ENCODE measurements around the gene CMTM8.

DNA sequence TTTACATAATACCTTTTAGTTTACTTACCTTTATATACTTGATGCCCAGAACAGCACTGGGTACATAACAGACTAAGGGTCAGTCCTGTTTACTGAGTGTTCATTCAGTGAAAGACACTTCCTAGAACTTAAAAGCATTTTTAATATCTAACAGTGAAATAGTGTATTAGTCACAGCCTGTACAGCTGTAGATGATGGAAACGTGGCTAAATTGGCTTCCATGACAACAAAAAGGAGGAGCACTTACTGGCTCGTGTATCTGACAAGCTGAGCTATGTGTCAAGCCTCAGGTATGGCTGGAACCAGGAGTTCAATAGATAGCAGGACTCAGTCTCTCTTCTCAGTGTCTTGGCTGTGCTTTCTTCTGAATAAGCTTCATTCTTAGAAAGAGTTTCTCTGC, 40.2 kb downstream of the CMTM8 start:
- TF ChIP-seq EP300 (IDR thresholded peaks at IDR 0.05) (no peak), POLR2A (IDR thresholded peaks at IDR 0.05) (no peak), POLR2AphosphoS5 (IDR thresholded peaks at IDR 0.05) (no peak)
- TF ChIP-seq, protein P1, sequence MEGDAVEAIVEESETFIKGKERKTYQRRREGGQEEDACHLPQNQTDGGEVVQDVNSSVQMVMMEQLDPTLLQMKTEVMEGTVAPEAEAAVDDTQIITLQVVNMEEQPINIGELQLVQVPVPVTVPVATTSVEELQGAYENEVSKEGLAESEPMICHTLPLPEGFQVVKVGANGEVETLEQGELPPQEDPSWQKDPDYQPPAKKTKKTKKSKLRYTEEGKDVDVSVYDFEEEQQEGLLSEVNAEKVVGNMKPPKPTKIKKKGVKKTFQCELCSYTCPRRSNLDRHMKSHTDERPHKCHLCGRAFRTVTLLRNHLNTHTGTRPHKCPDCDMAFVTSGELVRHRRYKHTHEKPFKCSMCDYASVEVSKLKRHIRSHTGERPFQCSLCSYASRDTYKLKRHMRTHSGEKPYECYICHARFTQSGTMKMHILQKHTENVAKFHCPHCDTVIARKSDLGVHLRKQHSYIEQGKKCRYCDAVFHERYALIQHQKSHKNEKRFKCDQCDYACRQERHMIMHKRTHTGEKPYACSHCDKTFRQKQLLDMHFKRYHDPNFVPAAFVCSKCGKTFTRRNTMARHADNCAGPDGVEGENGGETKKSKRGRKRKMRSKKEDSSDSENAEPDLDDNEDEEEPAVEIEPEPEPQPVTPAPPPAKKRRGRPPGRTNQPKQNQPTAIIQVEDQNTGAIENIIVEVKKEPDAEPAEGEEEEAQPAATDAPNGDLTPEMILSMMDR (IDR thresholded peaks at IDR 0.05): no peak
